Stimulated activated CD4-positive, alpha-beta T cell treated with anti-CD3 and anti-CD28 coated beads, Interleukin-4, amount 100 ng/mL, for 4 hours (primary cell): Measurements from ENCODE around the gene ZNF780B.
"Not testable (repeated sequence)": the region's sequence is repeated elsewhere in the genome, so short reads cannot be mapped to it uniquely, and the experiment has no call there.

Experiments
- DNase-seq, 2 experiments: peaks; one replicate each; pipeline ENCODE4 v3.0.0-alpha.2; 2020

The ZNF780B gene

GRCh38 chr19:40055832-40056504 is at the start of gene ZNF780B:
Gene ZNF780B (minus strand): TSS chr19:40056231. CDS start chr19:40050332, 5,899 bp downstream.
- peak; percentile 61 to 64 for DNase-seq

DNA sequence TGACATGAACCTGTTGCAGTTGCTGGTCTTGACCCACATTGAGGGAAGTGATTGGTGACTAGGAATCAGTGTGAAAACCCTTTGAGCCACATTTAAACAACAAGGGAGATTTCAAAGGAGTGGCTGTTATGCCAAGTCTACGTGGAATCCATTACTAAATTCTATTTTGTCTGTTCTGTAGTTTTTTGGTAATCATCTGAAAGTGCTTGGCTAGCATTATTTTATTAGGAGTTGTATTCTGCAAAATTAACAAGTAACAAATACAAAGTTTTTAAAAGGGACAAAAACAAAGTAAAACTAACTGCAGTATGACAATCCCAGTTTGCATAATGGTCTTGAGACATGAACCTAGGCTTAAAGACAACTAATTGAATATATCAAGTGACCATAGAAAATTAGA is 48.7 kb upstream of the ZNF780B start:
- no peak for DNase-seq

DNA sequence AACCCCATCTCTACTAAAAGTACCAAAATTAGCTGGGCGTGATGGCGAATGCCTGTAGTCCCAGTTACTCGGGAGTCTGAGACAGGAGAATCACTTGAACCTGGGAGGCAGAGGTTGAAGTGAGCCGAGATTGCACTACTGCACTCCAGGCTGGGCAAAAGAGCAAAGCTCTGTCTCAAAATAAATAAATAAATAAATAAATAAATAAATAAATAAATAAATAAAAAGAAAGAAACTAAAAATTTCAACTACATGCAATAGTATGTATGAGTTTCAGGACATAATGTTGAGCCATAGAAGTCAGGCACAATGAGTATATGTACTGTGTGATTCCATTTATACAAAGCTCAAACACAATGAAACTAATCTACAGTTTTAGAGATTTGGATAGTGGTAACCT is 47.6 kb upstream of the ZNF780B start:
- no peak for DNase-seq

DNA sequence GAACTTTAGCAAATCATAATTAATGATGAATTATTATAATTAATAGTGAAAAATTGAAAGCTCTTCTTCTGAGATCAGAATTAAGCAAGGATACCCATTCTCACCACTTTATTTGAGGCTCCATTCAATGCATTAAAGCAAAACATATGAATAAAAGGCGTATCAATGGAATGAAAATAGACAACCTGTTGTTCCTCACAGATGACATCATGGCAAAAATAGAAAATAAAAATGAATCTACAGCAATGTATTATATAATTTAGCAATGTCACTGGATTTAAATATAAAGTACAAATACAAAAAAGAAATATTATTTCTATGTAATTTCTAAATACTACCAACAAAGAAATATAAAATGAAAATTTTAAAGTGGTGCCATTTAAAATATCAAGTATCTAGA is 45.8 kb upstream of the ZNF780B start:
- DNase-seq = no peak

- no peak for DNase-seq
Observed at GRCh38 chr19:40093416-40093815, 37.4 kb upstream of the ZNF780B start.

- no peak for DNase-seq
Observed at GRCh38 chr19:40091205-40092129, 35.4 kb upstream of the ZNF780B start.

- DNase-seq = peak; percentile 69 to 70
Observed at GRCh38 chr19:40090241-40091204, 34.5 kb upstream of the ZNF780B start, which contains the start of gene ZNF780A. Gene ZNF780A (minus strand): TSS chr19:40090943. CDS start chr19:40084753, 6,190 bp downstream.

- no peak for DNase-seq
Observed at GRCh38 chr19:40089462-40089861, 33.4 kb upstream of the ZNF780B start.

- DNase-seq = no peak
Observed at GRCh38 chr19:40088299-40089047, 32.4 kb upstream of the ZNF780B start.

DNA sequence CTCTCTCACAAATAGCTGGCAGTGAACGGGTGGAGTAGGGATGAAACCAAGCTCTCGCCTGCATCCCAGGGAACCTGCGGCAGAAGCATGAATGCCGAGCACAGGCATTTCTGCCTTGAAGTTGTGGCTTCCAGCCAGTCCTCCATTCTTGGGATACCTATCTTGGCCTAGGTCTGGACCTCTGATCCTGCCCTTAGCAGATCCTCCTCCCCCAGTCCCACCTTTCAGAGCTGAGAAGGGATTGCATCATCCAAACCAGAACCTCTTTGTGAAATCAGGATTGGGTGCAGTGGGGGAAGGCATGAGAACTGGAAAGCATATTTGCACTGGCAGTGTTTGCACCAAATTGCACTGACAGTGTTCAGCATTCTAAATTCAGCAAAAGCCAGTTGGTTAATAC is 28.9 kb upstream of the ZNF780B start:
- DNase-seq = no peak

DNA sequence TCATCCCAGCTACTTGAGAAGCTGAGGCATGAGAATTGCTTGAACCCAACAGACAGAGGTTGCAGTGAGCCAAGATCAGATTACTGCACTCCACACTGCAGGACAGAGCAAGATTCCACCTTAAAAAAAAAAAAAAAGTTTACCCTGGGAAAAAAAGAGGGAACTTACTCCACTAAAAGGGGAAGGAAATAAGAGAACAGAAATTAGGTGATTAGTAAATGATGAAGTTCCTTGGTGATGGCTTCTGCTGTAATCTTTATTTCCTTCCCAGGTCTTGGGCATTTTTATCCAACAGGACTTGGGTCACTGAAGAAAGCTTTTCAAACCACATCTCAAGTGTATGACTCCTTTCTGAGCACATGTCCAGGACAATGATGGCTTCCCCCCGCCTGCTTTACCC is 25.4 kb upstream of the ZNF780B start:
- DNase-seq = no peak

DNA sequence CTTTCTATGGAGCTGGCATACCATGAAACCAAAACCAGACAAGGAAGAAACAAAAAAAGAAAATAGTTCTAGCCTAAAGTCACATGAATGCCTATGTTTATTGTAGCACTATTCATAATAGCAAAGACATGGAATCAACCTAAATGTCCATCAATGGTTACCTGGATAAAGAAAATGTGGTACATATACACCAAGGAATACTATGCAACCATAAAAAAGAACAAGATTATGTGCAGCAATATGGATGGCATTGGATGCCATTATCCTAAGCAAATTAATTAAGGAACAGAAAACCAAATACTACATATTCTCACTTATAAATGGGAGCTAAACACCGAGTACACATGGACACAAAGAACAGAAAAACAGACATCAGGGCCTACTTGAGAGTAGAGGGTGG is 24.3 kb upstream of the ZNF780B start:
- DNase-seq = no peak

DNA sequence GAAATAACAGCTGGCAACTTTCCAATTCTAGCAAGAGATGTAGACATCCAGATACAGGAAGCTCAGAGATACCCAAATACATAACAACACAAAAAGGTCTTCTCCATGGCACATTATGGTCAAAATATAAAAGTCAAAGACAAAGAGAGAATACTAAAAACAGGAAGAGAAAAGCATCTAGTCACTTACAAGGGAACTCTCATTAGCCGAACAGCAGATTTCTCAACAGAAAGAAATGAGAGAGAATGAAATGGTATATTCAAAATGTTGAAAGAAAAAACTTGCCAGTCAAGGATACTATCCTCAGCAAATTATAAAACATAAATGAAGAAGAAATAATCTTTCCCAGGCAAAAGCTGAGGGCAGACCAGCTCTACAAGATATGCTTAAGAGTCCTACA is 22.3 kb upstream of the ZNF780B start:
- no peak for DNase-seq

- no peak for DNase-seq
Observed at GRCh38 chr19:40070058-40070457, 14.0 kb upstream of the ZNF780B start.

GRCh38 chr19:40059624-40060023 is 3.6 kb upstream of the ZNF780B start:
- no peak for DNase-seq

DNA sequence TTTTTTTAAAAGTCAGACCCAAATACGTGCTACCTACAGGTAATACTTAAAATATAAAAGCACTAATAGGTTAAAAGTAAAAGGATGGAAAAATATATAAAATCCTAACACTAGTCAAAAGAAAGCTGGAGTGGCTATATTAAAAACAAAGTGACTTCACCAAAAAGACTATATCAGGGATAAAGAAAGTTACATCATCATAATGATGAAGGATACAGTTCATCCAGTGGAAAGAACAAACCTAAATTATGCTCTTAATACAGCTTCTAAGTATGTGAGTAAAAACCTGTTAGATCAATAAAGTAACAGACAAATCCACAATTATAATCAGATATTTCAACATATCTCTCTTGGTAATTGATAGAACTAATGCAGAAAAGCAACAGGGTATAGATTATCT is 1.1 kb upstream of the ZNF780B start:
- DNase-seq = no peak

DNA sequence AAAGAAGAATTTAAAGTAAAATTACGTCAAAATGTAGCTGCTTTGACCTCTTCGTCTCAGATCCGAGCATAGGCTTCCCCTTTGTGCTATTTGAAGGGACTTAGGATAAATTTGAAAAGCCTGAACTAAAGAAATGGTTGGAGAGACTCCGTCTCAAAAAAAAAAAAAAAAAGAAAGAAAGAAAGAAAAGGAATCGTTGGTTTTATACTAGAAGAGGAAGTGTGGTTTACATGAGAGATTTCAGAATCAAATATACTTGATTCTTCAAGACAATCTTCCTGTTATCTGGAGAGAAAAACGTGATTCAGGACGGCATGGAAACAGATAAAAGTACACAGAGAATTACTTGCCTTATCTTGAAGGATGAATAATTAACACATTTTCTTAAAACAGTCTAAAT is 474 bp upstream of the ZNF780B start:
- no peak for DNase-seq

DNA sequence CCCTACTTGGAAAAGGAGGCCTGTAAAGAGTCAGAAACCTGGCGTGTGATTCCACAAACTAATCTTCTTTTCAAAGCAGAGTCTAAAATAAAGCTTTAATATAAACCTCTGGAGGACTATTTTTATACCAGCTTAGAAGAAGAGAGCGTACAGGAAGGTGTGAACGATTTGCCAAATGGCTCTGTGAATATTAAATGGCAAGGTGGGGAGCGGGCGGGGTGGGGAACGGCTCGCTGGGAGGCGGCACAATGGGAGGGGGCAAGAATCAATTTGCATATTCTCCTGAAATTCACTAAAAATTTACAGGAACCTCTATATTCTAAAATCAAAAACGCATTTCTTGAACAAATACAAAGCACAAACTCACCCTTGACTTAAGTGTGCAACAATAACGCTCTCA is 982 bp downstream of the ZNF780B start:
- DNase-seq = no peak

DNA sequence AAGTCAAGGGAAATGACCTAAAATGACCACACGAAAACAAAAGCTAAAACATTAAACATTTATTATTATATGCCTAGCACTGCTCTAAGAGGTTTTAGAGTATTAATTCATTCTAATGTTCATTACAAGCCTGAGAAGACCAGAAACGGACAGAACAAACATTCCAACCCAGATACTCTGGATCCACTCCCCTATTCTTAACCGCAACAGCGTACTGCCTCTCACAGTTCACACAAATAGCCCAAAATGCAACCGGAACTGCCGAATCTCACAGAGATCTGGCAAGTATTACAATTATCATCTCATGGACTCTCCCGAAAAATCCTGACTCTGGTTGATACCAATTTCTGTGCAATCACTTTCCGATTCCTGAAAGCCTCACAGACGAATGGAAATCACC is 1.4 kb downstream of the ZNF780B start:
- no peak for DNase-seq

DNA sequence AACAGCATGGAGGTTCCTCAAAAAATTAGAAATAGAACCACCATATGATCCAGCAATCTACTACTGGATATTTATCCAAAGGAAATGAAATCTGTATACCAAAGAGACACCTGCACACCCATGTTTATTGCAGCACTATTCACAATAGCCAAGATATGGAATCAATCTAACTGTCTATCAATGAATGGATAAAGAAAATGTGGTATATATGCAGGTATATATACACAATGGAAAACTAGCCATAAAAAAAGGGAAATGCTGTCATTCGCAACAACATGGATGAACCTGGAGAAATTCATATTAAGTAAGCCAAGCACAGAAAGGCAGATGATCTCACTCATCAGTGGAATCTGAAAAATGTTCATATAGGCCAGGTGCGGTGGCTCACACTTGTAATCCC is 2.5 kb downstream of the ZNF780B start:
- DNase-seq = no peak

GRCh38 chr19:40041718-40042117 is 14.3 kb downstream of the ZNF780B start:
- DNase-seq = not testable (repeated sequence)

DNA sequence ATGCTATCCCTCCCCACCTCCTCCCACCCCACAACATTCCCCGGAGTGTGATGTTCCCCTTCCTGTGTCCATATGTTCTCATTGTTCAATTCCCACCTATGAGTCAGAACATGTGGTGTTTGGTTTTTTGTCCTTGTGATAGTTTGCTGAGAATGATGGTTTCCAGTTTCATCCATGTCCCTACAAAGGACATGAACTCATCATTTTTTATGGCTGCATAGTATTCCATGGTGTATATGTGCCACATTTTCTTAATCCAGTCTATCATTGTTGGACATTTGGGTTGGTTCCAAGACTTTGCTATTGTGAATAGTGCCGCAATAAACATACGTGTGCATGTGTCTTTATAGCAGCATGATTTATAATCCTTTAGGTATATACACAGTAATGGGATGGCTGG is 18.0 kb downstream of the ZNF780B start:
- DNase-seq = not testable (repeated sequence)
